Measurements from ENCODE around the gene DTX3.

DNA sequence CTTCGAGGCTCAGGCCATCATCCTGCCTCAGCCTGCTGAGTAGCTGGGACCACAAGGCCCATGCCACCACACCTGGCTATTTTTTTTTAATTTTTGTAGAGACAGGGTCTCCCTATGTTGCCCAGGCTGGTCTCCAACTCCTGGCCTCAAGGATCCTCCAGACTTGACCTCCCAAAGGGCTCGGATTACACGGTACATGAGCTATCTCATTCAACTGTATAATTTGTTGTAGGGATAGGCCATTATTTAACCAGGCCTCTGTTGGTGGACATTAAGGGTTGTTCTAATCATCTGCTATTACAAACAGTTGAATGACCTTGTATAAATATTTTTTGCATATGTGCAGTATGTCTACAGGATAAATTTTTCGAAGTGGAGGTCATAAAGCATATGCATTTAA is 45.8 kb upstream of the DTX3 start:
- TF ChIP-seq POLR2A (IDR thresholded peaks at IDR 0.05; ENCODE audit: low read length) (no peak), GATA1 (IDR thresholded peaks at IDR 0.05; ENCODE audit: low read depth, low read length) (no peak)
